HCT116 (cell line): ENCODE data around the gene RHEX.

Experiments used
- EZH2phosphoT487 ChIP-seq: fragments of 200-600 bp; IDR thresholded peaks from 2 replicates; pipeline ENCODE4 v1.6.1; 2018; ENCODE audit warnings: antibody characterized with exemption, borderline replicate concordance
- POLR2A ChIP-seq: IDR thresholded peaks from 2 replicates; pipeline ENCODE4 v1.7.0; 2011; ENCODE audit warnings: borderline replicate concordance; ENCODE audit not compliant: insufficient read depth, insufficient read length; ENCODE audit errors: extremely low read depth
- RAD21 ChIP-seq: IDR thresholded peaks from 2 replicates; pipeline ENCODE4 v1.6.1; 2012; ENCODE audit warnings: low read depth, mild to moderate bottlenecking
- YY1 ChIP-seq: IDR thresholded peaks from 2 replicates; pipeline ENCODE4 v1.6.1; 2011; ENCODE audit warnings: low read length, low read depth, moderate library complexity, mild to moderate bottlenecking; ENCODE audit not compliant: insufficient replicate concordance; ENCODE audit errors: extremely low read depth
- TF ChIP-seq, protein P1 (sequence below), 3 experiments: fragments of 200-600 bp in 1 of 3; sonication (generic) in 1 of 3; IDR thresholded peaks in 2 of 3; conservative IDR thresholded peaks in 1 of 3; 2 replicates each; pipeline ENCODE4 v1.5.1; 2012 to 2017; ENCODE audit warnings: low read depth in 2 of 3, low read length in 2 of 3, antibody characterized with exemption in 1 of 3, borderline replicate concordance in 1 of 3, control low read depth in 1 of 3, mild to moderate bottlenecking in 1 of 3, mixed read lengths in 1 of 3, mixed run types in 1 of 3, moderate library complexity in 1 of 3; ENCODE audit not compliant: insufficient read depth in 1 of 3

DNA sequence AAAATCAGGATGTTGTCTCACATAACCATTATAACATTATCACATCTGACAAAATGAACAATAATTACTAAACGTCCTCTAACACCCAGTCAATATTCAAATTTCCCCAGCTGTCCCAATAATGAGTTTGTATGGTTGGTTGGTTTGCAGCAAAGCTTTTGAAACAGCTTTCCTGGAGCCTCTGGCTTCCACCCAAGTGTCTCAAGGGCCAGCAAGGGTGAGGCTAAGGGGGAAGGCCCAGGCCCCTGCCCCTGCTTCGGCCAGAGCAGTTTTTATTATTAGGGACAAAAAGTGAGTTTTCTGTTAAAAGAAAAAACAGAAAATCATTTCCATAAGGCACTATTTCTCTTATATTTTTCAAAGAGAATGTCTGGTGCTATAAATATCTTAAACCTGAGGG, 83.3 kb downstream of the RHEX start:
- TF ChIP-seq, protein P1, sequence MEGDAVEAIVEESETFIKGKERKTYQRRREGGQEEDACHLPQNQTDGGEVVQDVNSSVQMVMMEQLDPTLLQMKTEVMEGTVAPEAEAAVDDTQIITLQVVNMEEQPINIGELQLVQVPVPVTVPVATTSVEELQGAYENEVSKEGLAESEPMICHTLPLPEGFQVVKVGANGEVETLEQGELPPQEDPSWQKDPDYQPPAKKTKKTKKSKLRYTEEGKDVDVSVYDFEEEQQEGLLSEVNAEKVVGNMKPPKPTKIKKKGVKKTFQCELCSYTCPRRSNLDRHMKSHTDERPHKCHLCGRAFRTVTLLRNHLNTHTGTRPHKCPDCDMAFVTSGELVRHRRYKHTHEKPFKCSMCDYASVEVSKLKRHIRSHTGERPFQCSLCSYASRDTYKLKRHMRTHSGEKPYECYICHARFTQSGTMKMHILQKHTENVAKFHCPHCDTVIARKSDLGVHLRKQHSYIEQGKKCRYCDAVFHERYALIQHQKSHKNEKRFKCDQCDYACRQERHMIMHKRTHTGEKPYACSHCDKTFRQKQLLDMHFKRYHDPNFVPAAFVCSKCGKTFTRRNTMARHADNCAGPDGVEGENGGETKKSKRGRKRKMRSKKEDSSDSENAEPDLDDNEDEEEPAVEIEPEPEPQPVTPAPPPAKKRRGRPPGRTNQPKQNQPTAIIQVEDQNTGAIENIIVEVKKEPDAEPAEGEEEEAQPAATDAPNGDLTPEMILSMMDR (IDR thresholded peaks at IDR 0.05 in 2 of 3, conservative IDR thresholded peaks at IDR 0.05 in 1 of 3; ENCODE audit: borderline replicate concordance in 1 of 3, insufficient read depth in 1 of 3, low read depth in 2 of 3, low read length in 2 of 3), result no peak
- TF ChIP-seq POLR2A, result no peak
- no peak for TF ChIP-seq EZH2phosphoT487
- no peak for TF ChIP-seq RAD21
- TF ChIP-seq YY1, result no peak
